Pons (tissue), 1 donor: Measurements from ENCODE around the gene KLF15.

Experiments used
- DNase-seq: peaks from one replicate; pipeline ENCODE4 v3.0.0-alpha.2; 2016; ENCODE audit warnings: low spot score

KLF15 gene

GRCh38 chr3:126320517-126321293, 36.5 kb downstream of the KLF15 start:
- no peak for DNase-seq

- DNase-seq, result no peak
Observed at GRCh38 chr3:126319701-126320295, 37.4 kb downstream of the KLF15 start.

- no peak for DNase-seq
Observed at GRCh38 chr3:126317029-126317996, 39.9 kb downstream of the KLF15 start.

DNA sequence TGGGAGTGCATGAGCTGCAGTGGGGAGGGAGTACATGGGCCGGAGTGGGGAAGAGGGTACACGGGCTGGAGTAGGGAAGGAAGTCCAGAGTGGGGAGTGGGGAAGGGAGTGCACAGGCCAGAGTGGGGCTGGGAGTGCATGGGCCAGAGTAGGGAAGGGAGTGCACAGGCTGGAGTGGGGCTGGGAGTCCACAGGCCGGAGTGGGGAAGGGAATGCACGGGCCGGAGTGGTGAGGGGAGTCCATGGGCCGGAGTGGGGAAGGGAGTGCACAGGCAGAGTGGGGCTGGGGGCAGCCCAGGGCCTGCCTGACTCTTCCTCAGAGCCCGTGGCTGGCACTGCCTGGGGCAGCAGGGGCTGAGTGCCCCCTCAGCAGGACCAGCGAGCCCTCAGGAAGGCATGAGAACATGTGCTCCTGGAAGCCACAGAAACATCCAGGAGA, 40.7 kb downstream of the KLF15 start:
- no peak for DNase-seq

- no peak for DNase-seq
Observed at GRCh38 chr3:126316031-126316461, 41.2 kb downstream of the KLF15 start.

DNA sequence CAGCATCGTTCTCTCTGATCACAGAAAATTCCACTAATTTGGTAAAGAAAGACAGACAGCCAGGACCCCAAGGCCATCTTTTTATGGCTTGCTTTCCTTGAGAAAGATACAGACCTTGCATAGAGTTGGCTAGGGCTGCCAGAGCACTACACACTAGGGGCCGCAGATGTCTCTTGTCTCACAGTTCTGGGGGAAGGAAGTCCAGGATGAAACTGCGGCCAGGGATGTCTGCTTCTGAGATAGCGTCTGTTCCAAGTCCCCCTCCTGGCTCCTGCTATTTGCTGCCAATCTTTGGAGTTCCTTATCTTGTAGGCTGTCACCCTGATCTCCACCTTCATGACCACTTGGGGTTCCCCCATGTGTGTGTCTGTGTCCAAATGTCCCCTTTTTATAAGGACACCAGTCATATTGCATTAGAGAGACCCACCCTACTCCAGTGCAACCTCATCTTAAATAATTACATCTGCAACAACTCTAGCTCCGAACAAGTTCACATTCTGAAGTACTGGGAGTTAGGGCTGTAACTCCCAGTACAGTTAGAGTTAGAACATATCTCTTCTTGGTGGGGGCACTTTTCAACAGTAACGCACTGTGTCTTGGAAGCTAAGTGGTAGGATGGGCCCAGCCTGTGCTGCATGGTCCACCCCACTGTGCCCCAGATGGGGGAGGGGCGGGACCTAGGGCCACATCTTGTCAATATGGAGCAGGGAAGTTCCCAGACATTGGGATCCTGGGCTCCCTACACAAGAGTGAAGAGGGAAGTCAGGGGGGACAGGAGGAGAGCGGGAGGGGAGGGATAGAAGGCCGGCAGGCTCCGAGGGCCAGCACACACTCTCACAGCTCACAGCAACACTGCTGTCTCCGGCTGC, 42.2 kb downstream of the KLF15 start:
- DNase-seq, result no peak

DNA sequence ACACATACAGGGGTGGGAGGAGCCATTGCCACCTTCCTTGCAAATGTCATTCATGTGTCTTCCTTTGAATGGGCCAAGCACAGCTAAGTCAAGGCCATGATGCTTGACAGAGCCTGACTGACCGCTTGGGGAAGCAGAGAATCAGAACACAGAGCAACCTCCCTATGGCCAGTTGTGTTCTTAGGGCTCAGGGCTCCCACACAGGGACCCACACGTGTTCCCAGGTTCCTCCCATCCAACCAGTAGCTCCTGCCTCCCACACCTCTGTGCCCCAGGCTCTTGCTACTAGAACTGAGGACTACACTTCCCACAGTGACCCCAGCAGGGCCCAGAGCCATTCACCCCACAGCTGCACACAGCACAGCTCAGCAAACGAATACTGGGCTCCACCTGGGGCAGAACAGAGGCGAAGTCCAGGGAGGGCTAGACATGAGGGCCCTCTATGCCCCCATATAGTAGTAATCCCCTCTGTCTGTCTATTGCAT, 42.9 kb downstream of the KLF15 start:
- DNase-seq, result no peak

GRCh38 chr3:126313580-126314304, 43.5 kb downstream of the KLF15 start:
- DNase-seq, result no peak

- no peak for DNase-seq
Observed at GRCh38 chr3:126313166-126313565, 44.0 kb downstream of the KLF15 start.

DNA sequence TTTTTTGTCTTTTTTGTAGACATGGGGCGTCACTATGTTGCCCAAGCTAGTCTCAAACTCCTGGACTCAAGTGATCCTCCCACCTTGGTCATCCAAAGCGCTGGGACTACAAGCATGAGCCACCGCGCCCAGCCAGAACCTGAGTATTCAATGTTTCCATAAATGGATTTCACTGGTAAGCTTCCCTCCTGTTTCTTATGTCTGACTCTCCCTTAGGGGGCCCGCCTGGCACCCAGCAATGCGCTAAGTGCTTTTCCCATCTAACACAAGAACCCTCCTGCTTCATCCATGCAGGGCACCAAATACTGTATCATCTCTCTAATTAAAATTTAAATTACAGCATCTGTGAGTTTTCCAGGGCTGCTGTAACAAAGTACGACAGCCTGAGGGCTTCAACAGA, 44.9 kb downstream of the KLF15 start:
- no peak for DNase-seq

DNA sequence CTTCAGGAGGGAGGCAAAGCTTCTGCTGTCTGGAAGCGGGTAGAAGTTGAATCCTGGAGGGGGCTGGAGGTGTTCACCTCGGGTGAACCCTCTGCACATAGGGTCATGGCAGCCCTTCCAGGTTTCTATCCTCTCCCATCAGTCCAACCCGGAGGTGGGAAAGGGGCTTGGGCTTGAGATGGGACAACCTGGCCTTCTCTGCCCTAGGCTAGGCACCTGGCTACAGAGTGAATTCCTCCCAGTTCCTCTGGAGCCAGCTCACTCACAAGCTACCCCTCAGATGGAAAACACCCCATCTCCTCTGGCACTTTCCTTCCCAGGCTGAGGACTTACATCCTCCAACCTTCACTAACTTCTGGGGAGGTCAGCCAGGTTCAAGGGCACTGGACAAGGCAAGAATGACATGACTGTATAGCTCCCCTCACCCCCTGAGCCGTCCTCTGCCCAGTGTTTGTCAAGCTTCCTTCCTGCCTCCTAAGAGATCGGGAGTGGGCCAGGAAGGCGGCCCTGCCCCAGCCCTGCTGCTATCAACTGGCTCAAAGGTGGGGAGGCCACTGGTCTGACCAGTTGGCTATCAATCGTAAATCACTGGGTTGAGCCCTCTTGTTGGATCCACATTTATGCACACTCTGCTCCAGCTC, 45.8 kb downstream of the KLF15 start:
- no peak for DNase-seq

DNA sequence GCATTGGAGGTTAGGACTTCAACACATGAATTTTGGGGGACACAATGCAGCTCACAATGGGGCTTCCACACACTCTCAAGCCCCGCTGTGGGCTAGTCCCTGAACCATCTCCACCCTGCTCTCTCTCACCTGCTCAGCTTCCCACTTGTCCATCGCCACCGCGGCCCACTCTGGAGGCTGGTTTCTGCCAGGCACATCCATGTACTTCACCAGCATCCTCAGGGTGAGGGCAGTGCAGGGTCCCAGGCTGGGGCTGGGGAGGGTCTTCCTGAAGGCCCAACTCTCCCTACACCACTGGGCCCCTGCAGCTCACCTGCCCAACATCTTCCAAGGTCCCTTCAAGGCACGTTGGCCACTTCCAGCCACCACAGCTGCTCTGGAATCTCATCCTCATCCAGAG, 46.4 kb downstream of the KLF15 start:
- no peak for DNase-seq

DNA sequence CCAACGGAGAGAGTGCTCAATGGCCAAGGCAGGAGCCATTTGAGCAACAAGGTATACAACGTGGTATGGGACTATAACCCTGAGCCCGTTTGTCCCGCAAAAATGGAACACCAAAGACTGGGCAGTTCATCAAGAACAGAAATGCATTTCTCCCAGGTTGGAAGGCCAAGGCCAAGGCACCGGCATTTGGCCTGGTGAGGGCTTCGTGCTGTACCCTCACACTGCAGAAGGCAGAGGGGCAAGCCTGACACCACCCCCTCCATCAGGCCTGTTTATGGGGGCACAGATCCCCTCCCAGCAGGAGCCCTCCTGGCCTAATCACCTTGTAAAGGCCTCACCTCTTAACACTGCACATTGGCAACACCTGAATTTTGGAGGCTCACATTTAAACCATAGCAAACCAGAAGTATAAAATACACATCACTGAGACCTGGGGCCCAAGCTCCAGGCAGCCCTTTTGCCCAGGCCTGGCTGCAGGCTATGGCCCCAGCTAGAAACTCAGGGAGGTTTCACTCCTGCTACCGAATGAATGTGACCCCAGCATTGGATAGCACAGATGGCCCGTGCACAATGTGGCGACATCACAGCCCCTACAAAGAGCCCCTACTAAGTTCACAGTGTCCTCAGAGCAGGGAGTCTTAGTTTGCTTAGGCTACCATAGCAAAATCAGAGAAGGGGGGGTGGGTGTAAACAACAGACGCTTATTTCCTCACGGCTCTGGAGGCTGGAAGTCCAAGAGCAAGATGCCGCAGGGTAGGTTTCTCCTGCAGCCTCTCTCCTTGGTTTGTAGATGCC, 47.1 kb downstream of the KLF15 start:
- DNase-seq, result no peak

DNA sequence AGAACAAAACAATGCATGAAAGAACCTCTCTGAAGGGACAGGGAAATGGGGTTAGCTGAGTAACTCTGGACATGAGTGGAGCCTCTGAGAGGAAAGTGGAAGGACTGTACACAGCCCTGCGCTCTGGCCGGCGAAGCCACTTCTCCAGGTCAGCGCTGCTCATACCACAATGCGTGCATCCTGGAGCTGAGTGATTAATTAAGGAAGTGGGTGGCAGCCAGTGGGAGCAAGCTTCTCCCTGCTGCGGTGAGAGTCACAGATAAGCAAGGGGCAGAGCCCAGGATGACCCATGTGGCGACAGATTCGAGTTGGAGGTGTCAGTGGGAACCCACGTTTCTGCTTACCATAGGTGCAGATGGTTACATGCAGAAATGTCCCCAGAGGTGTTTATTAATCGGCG, 48.0 kb downstream of the KLF15 start:
- DNase-seq, result no peak

- DNase-seq, result no peak
Observed at GRCh38 chr3:126308394-126309125, 48.6 kb downstream of the KLF15 start.

DNA sequence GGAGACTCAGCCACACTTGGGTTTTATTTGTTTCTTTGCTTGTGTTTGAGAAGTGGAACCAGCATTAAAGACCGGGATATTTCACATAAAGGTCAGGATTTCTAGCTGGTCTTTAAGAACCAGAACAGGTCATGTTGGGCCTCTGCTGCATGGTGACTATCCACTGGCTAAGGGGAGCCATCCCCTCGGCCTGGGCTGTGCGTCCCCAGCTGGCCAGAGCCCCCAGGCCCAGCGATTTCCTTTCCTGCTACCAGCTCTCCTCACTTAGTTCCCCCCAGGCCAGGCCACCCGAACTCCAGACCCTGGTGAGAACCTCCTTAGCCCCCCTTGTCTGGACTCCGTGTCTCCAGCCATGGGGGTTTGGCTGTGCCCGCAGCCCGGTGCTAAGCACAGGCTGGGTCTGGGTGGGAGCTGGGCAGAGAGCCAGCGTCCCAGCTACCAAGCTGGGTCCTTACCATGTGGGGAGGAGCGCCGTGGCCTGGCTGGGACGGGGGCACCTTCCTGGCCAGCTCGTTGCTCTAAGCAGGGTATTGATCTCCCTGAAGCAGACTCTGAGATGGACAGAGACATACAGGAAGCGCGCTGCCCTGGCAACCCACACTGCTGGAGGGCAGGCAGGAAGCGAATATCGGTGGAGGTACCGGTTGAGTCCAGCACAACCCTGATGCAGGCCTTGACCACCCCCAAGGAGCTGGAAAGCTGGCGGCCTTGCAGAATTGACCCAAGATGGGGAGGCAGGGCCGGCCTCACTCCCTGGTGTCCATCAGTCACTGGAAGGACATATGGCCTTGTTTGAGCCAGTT, 49.4 kb downstream of the KLF15 start:
- DNase-seq, result no peak

DNA sequence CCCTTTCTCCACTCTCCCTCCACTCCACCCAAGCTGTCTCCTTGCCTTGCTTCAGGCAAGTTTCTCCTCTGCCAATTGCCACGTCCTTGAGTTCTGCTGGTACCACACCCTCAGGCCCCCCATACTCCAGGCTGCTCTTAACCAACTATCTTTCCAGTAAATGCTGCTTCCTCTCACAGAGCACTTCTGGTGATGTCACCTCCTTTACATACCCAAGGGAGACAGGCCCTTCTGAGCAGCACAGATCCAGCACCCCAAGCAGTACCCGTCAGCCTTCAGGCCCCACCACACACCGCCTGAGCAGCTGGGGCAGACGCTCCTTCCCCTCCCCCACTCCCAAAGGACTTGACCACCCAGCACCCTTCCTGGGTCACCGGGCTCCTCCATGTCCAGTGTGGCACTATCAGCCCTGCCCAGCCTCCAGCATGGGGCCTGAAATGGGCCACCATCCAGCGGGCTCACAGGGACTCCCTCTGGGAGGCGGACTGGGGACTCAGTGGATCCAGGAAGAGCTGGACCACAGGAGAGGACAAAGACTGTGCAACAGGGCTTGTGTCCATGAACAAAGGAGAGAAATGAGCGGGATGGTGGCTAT, 50.2 kb downstream of the KLF15 start:
- no peak for DNase-seq
